ENCODE results near the gene ARGLU1. TPM values are rescaled to one million over a fixed set of nuclear protein-coding genes. Genes with fewer than 3 reads are reported as not detected.
A peak's percentile ranks its signal among the peaks of the same experiment; 100 is the strongest.

Gene ARGLU1
- polyA plus RNA-seq, 1 donor: 197 TPM

GRCh38 chr13:106589716-106590115 lies 21.8 kb upstream of the ARGLU1 start:
- no peak for DNase-seq
- Histone ChIP-seq H3K9me3 (ENCODE audit: control insufficient read depth, low read depth, low read length) (peaks cover 16% of the 10 kb centered on the region), H3K27me3 (ENCODE audit: control insufficient read depth, insufficient read depth, low read length) (no peaks in the 10 kb centered on the region), H3K27ac (ENCODE audit: low read length) (no peak overlapping the region), H3K36me3 (ENCODE audit: control insufficient read depth, insufficient read depth, low read length) (no peaks in the 10 kb centered on the region), H3K4me1 (ENCODE audit: control insufficient read depth, insufficient read depth, low read length) (peaks cover 8% of the 10 kb centered on the region), H3K4me3 (ENCODE audit: low read length) (no peak overlapping the region)
- WGBS (ENCODE audit: insufficient coverage, low lambda C conversion rate): 50% methylated on average over 2 of the region's 5 CpGs

- DNase-seq: no peak
- 87% methylated on average over 4 of the region's 4 CpGs for WGBS (ENCODE audit: insufficient coverage, low lambda C conversion rate)
- Histone ChIP-seq H3K27ac (ENCODE audit: low read length) (peak overlapping the region; percentile 12), H3K27me3 (ENCODE audit: control insufficient read depth, insufficient read depth, low read length) (no peaks in the 10 kb centered on the region), H3K36me3 (ENCODE audit: control insufficient read depth, insufficient read depth, low read length) (no peaks in the 10 kb centered on the region), H3K9me3 (ENCODE audit: control insufficient read depth, low read depth, low read length) (peaks cover 16% of the 10 kb centered on the region), H3K4me3 (ENCODE audit: low read length) (no peak overlapping the region), H3K4me1 (ENCODE audit: control insufficient read depth, insufficient read depth, low read length) (peaks cover 8% of the 10 kb centered on the region)
These were observed 20.4 kb upstream of the ARGLU1 start for GRCh38 chr13:106588367-106588766.

- DNase-seq: peak in 1 of 2 donors; percentile 28
- Histone ChIP-seq H3K4me1 (ENCODE audit: control insufficient read depth, insufficient read depth, low read length) (peaks cover 8% of the 10 kb centered on the region), H3K27ac (ENCODE audit: low read length) (peak overlapping the region; percentile 15), H3K27me3 (ENCODE audit: control insufficient read depth, insufficient read depth, low read length) (no peaks in the 10 kb centered on the region), H3K9me3 (ENCODE audit: control insufficient read depth, low read depth, low read length) (peaks cover 16% of the 10 kb centered on the region), H3K36me3 (ENCODE audit: control insufficient read depth, insufficient read depth, low read length) (no peaks in the 10 kb centered on the region), H3K4me3 (ENCODE audit: low read length) (no peak overlapping the region)
- WGBS (ENCODE audit: insufficient coverage, low lambda C conversion rate): no CpG with 5 or more reads among the region's 3 CpGs
These were observed 19.9 kb upstream of the ARGLU1 start for GRCh38 chr13:106587787-106588186.

GRCh38 chr13:106586648-106587166 lies 18.8 kb upstream of the ARGLU1 start:
- no peak for DNase-seq
- 83% methylated on average over 1 of the region's 4 CpGs for WGBS (ENCODE audit: insufficient coverage, low lambda C conversion rate)
- H3K4me1 ChIP-seq (ENCODE audit: control insufficient read depth, insufficient read depth, low read length): peaks cover 4% of the 10 kb centered on the region
- no peak overlapping the region for H3K27ac ChIP-seq (ENCODE audit: low read length)
- no peak overlapping the region for H3K4me3 ChIP-seq (ENCODE audit: low read length)
- no peaks in the 10 kb centered on the region for H3K27me3 ChIP-seq (ENCODE audit: control insufficient read depth, insufficient read depth, low read length)
- no peaks in the 10 kb centered on the region for H3K36me3 ChIP-seq (ENCODE audit: control insufficient read depth, insufficient read depth, low read length)
- H3K9me3 ChIP-seq (ENCODE audit: control insufficient read depth, low read depth, low read length): peaks cover 16% of the 10 kb centered on the region

GRCh38 chr13:106581225-106581624 lies 13.3 kb upstream of the ARGLU1 start:
- no peaks in the 10 kb centered on the region for H3K27me3 ChIP-seq (ENCODE audit: control insufficient read depth, insufficient read depth, low read length)
- DNase-seq: no peak
- H3K4me1 ChIP-seq (ENCODE audit: control insufficient read depth, insufficient read depth, low read length): peaks cover 8% of the 10 kb centered on the region
- no peaks in the 10 kb centered on the region for H3K36me3 ChIP-seq (ENCODE audit: control insufficient read depth, insufficient read depth, low read length)
- no peak overlapping the region for H3K4me3 ChIP-seq (ENCODE audit: low read length)
- H3K9me3 ChIP-seq (ENCODE audit: control insufficient read depth, low read depth, low read length): peaks cover 14% of the 10 kb centered on the region
- WGBS (ENCODE audit: insufficient coverage, low lambda C conversion rate): no CpG with 5 or more reads among the region's 4 CpGs
- no peak overlapping the region for H3K27ac ChIP-seq (ENCODE audit: low read length)

GRCh38 chr13:106575896-106576295 lies 8.0 kb upstream of the ARGLU1 start:
- Histone ChIP-seq H3K9me3 (ENCODE audit: control insufficient read depth, low read depth, low read length) (no peaks in the 10 kb centered on the region), H3K27ac (ENCODE audit: low read length) (no peak overlapping the region), H3K4me3 (ENCODE audit: low read length) (no peak overlapping the region), H3K36me3 (ENCODE audit: control insufficient read depth, insufficient read depth, low read length) (no peaks in the 10 kb centered on the region), H3K27me3 (ENCODE audit: control insufficient read depth, insufficient read depth, low read length) (no peaks in the 10 kb centered on the region), H3K4me1 (ENCODE audit: control insufficient read depth, insufficient read depth, low read length) (peaks cover 4% of the 10 kb centered on the region)
- no peak for DNase-seq

GRCh38 chr13:106573868-106574267 lies 5.9 kb upstream of the ARGLU1 start:
- Histone ChIP-seq H3K27me3 (ENCODE audit: control insufficient read depth, insufficient read depth, low read length) (no peaks in the 10 kb centered on the region), H3K27ac (ENCODE audit: low read length) (no peak overlapping the region), H3K9me3 (ENCODE audit: control insufficient read depth, low read depth, low read length) (no peaks in the 10 kb centered on the region), H3K36me3 (ENCODE audit: control insufficient read depth, insufficient read depth, low read length) (no peaks in the 10 kb centered on the region), H3K4me1 (ENCODE audit: control insufficient read depth, insufficient read depth, low read length) (peaks cover 7% of the 10 kb centered on the region), H3K4me3 (ENCODE audit: low read length) (no peak overlapping the region)
- WGBS (ENCODE audit: insufficient coverage, low lambda C conversion rate): no CpG with 5 or more reads among the region's 3 CpGs
- no peak for DNase-seq

- Histone ChIP-seq H3K36me3 (ENCODE audit: control insufficient read depth, insufficient read depth, low read length) (no peaks in the 10 kb centered on the region), H3K9me3 (ENCODE audit: control insufficient read depth, low read depth, low read length) (no peaks in the 10 kb centered on the region), H3K4me1 (ENCODE audit: control insufficient read depth, insufficient read depth, low read length) (peaks cover 12% of the 10 kb centered on the region), H3K27me3 (ENCODE audit: control insufficient read depth, insufficient read depth, low read length) (no peaks in the 10 kb centered on the region), H3K27ac (ENCODE audit: low read length) (no peak overlapping the region), H3K4me3 (ENCODE audit: low read length) (no peak overlapping the region)
- WGBS (ENCODE audit: insufficient coverage, low lambda C conversion rate): 100% methylated on average over 2 of the region's 8 CpGs
- no peak for DNase-seq
These were observed 5.4 kb upstream of the ARGLU1 start for GRCh38 chr13:106573284-106573846.

- Histone ChIP-seq H3K27ac (ENCODE audit: low read length) (peak overlapping the region; percentile 53), H3K9me3 (ENCODE audit: control insufficient read depth, low read depth, low read length) (no peaks in the 10 kb centered on the region), H3K4me3 (ENCODE audit: low read length) (no peak overlapping the region), H3K27me3 (ENCODE audit: control insufficient read depth, insufficient read depth, low read length) (no peaks in the 10 kb centered on the region), H3K36me3 (ENCODE audit: control insufficient read depth, insufficient read depth, low read length) (no peaks in the 10 kb centered on the region), H3K4me1 (ENCODE audit: control insufficient read depth, insufficient read depth, low read length) (peaks cover 18% of the 10 kb centered on the region)
- peak; percentile 88 to 92 for DNase-seq
- 17% methylated on average over 2 of the region's 14 CpGs for WGBS (ENCODE audit: insufficient coverage, low lambda C conversion rate)
These were observed 2.4 kb upstream of the ARGLU1 start for GRCh38 chr13:106570299-106570852.

GRCh38 chr13:106569233-106570095 lies 1.5 kb upstream of the ARGLU1 start:
- DNase-seq: peak in 1 of 2 donors; percentile 29
- no CpG with 5 or more reads among the region's 3 CpGs for WGBS (ENCODE audit: insufficient coverage, low lambda C conversion rate)
- H3K9me3 ChIP-seq (ENCODE audit: control insufficient read depth, low read depth, low read length): no peaks in the 10 kb centered on the region
- no peak overlapping the region for H3K4me3 ChIP-seq (ENCODE audit: low read length)
- no peaks in the 10 kb centered on the region for H3K36me3 ChIP-seq (ENCODE audit: control insufficient read depth, insufficient read depth, low read length)
- H3K27me3 ChIP-seq (ENCODE audit: control insufficient read depth, insufficient read depth, low read length): no peaks in the 10 kb centered on the region
- peak overlapping the region; percentile 53 for H3K27ac ChIP-seq (ENCODE audit: low read length)
- H3K4me1 ChIP-seq (ENCODE audit: control insufficient read depth, insufficient read depth, low read length): peaks cover 22% of the 10 kb centered on the region

Data from large intestine (tissue), 3 donors.